Heart left ventricle (tissue), 13 donors: ENCODE data around the gene TACR2.

ENCODE experiments used
- CTCF ChIP-seq, 12 donors: fragments of 200-600 bp; sonication (generic) in 4 of 12; IDR thresholded peaks; one replicate each; pipeline versions ENCODE4 v1.5.0 to v1.8.0; 2018 to 2022; ENCODE audit warnings: antibody characterized with exemption in 12 of 12, mild to moderate bottlenecking in 5 of 12
- POLR2A ChIP-seq, 2 donors: fragments of 450-650 bp; IDR thresholded peaks; one replicate each; pipeline ENCODE4 v1.6.1; 2017; ENCODE audit warnings: antibody characterized with exemption in 2 of 2, mild to moderate bottlenecking in 2 of 2, moderate library complexity in 2 of 2
- donor health status: ischemic (EF 13 %, LVEDD 7.1; RV severe dilation, severe dysfunction).
- donor health status: DM: no; HTN: yes; CAD: no.
- donor health status: DM: no; HTN: no; CAD: no.
- donor health status: ischemic (EF 25% LVEDD 6.9; RV normal size, moderate dysfunction).
- donor health status: ischemic (EF 25% LVEDD 5.7; RV mildly dilated, moderate dysfunction).
- donor health status: ischemic (EF 35%, LVEDD 5.7; RV mildly dilated, moderate dysfunction).
- donor health status: nonischemic (EF 11% LVEDD 7.7; RV severe dilation, severe dysfunction).
- donor health status: DM: yes; HTN: yes; CAD: no.
- donor health status: PGD.
- donor health status: ischemic (EF 29% LVEDD 5.4; RV normal size, mild dysfunction).
- donor health status: nonischemic (EF 23%, LVEDD 6.1; RV moderate dilation, normal function).

DNA sequence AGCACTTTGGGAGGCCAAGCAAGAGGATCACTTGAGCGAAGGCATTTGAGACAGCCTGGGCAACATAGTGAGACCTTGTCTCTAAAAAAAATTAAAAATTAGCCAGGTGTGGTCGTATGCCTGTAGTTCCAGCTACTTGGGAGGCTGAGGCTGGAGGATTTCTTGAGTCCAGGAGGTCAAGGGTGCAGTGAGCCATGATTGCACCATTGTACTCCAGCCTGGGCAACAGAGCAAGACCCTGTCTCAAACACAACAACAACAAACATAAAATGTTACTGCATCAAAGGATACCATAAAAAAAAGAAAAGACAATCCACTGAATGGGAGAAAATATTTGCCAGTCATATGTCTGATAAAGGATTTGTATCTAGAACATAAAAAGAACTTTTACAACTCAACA, 60.5 kb downstream of the TACR2 start:
- TF ChIP-seq POLR2A (IDR thresholded peaks at IDR 0.05): no peak
- no peak for TF ChIP-seq CTCF (IDR thresholded peaks at IDR 0.05)
